Activated CD4-positive, alpha-beta memory T cell treated with anti-CD3 and anti-CD28 coated beads, Interleukin-2, amount 10 ng/mL, durations not matched to agents 7 days and 5 days (primary cell): ENCODE measurements around the gene RANBP6. TPM values are rescaled to one million over a fixed set of nuclear protein-coding genes. Genes with fewer than 3 reads are reported as not detected.
"Not testable (repeated sequence)": the region's sequence is repeated elsewhere in the genome, so short reads cannot be mapped to it uniquely, and the experiment has no call there.

ENCODE experiments used
- CTCF ChIA-PET: fragments of 350-600 bp; sonication (Branson Sonifier 250); formaldehyde crosslinking; loops from one replicate; lab custom pipeline; 2021; ENCODE audit warnings: antibody characterized with exemption, inconsistent platforms; lab: Charles Lee
- POLR2A ChIA-PET: fragments of 350-600 bp; sonication (Branson Sonifier 250); formaldehyde crosslinking; loops from one replicate; lab custom pipeline; 2021; ENCODE audit warnings: antibody characterized with exemption; lab: Charles Lee
- DNase-seq: peaks from one replicate; pipeline ENCODE4 v3.0.0-alpha.2; 2020
- H3K27ac Mint-ChIP-seq: one replicate; pipeline ENCODE4 v1.8.0; 2021; ENCODE audit warnings: mild to moderate bottlenecking, mixed read lengths
- H3K27me3 Mint-ChIP-seq: one replicate; pipeline ENCODE4 v1.8.0; 2021; ENCODE audit warnings: mixed read lengths
- H3K36me3 Mint-ChIP-seq: one replicate; pipeline ENCODE4 v1.8.0; 2021; ENCODE audit warnings: low read depth, mixed read lengths
- H3K4me1 Mint-ChIP-seq: one replicate; pipeline ENCODE4 v1.8.0; 2021; ENCODE audit warnings: mixed read lengths
- H3K4me3 Mint-ChIP-seq: one replicate; pipeline ENCODE4 v1.8.0; 2021; ENCODE audit warnings: mild to moderate bottlenecking, mixed read lengths
- H3K9me3 Mint-ChIP-seq: one replicate; pipeline ENCODE4 v1.8.0; 2021; ENCODE audit warnings: mixed read lengths
- total RNA-seq, 2 experiments: library from RNA; stranded (reverse); gene quantifications; one replicate each; pipeline ENCODE4 v1.2.3, GENCODE V29; 2021

RANBP6 gene
- total RNA-seq, 2 experiments from 2014 or later: 22.0 to 23.3 TPM

- Mint-ChIP-seq H3K4me3 (no peak overlapping the region), H3K4me1 (no peaks in the 10 kb centered on the region), H3K36me3 (no peaks in the 10 kb centered on the region), H3K27ac (no peak overlapping the region), H3K27me3 (peaks cover 35% of the 10 kb centered on the region), H3K9me3 (no peaks in the 10 kb centered on the region)
- POLR2A ChIA-PET: interaction anchor here (1.0 kb wide), 1 partner anchor 24 kb away, joined by 3 read pairs; the partner anchor contains the start of gene RANBP6
- CTCF ChIA-PET: no interaction called here
- no peak for DNase-seq
These were observed 24.7 kb upstream of the RANBP6 start for GRCh38 chr9:6040077-6040476.

GRCh38 chr9:6036391-6036790, 21.0 kb upstream of the RANBP6 start:
- no peak for DNase-seq
- H3K27ac Mint-ChIP-seq: no peak overlapping the region
- H3K36me3 Mint-ChIP-seq: no peaks in the 10 kb centered on the region
- H3K4me3 Mint-ChIP-seq: no peak overlapping the region
- H3K27me3 Mint-ChIP-seq: peaks cover 36% of the 10 kb centered on the region
- ChIA-PET POLR2A (no interaction called here), CTCF (no interaction called here)
- no peaks in the 10 kb centered on the region for H3K9me3 Mint-ChIP-seq
- H3K4me1 Mint-ChIP-seq: no peaks in the 10 kb centered on the region

DNA sequence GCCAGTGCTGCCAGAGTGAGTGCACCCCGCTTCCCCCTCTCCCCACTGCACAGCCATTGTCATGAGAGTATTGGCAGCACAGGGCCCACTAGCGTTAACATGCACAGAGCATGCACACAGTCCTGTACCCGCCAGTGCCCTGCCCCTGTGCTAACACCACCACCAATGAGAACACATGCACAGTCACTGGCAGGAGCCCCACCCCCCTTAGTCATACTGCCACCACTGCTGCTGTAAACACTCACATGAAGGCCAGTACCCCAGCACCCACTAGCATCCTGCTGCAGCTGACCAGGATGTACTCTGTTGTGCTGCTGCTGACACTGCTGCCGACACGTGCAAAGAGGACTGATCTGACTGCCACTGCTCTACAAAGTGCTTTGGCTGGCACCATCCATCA, 19.5 kb upstream of the RANBP6 start:
- H3K36me3 Mint-ChIP-seq: no peaks in the 10 kb centered on the region
- H3K4me3 Mint-ChIP-seq: no peak overlapping the region
- H3K4me1 Mint-ChIP-seq: no peaks in the 10 kb centered on the region
- DNase-seq: no peak
- ChIA-PET POLR2A (no interaction called here), CTCF (no interaction called here)
- H3K27me3 Mint-ChIP-seq: peaks cover 32% of the 10 kb centered on the region
- no peaks in the 10 kb centered on the region for H3K9me3 Mint-ChIP-seq
- H3K27ac Mint-ChIP-seq: no peak overlapping the region

DNA sequence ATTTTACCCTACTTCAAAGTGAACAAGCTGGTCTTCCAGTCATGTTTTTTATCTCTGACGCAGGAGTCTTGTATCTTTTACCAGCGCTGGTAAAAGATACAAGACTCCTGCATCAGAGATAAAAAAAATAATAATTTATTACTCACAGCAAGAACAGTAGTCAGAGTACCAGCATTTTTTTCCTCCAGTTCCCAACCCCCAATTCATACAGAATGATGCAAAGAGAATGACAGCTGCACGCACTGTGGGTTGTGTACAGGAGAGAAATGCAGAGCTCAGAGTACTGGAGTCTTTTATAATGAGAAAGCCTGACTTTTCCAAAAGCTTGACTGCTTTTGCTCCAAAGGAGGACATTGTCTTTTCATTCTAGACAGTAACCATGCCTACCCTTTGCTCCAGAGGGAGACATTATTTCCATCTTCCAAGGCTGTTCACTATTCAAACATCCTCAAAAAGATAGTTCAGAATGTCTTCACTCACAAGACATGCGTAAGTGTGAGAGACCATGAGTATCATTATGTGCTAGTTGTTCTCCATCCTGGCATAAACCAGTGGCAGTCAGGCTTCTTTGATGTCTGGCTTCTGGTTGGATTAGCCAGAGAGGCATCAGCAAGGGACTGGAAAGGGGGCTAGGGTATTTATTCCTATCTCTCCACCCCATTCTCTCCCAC, 14.3 kb upstream of the RANBP6 start:
- Mint-ChIP-seq H3K27me3 (peaks cover 30% of the 10 kb centered on the region), H3K4me3 (no peak overlapping the region), H3K4me1 (no peaks in the 10 kb centered on the region), H3K27ac (no peak overlapping the region), H3K9me3 (no peaks in the 10 kb centered on the region), H3K36me3 (no peaks in the 10 kb centered on the region)
- no peak for DNase-seq
- POLR2A ChIA-PET: no interaction called here
- CTCF ChIA-PET: interaction anchor here (1.4 kb wide), 2 partner anchors 24 to 197 kb away, joined by 4 to 5 read pairs; partner anchors contain the start of gene ERMP1

GRCh38 chr9:6024035-6024554, 8.7 kb upstream of the RANBP6 start:
- DNase-seq: peak; percentile 27
- Mint-ChIP-seq H3K27ac (no peak overlapping the region), H3K27me3 (peaks cover 18% of the 10 kb centered on the region), H3K4me1 (peaks cover 7% of the 10 kb centered on the region), H3K4me3 (peak overlapping the region; percentile 24), H3K9me3 (no peaks in the 10 kb centered on the region), H3K36me3 (no peaks in the 10 kb centered on the region)
- CTCF ChIA-PET: interaction anchor here (0.6 to 2.9 kb wide), 16 partner anchors 9 to 282 kb away, joined by 3 to 15 read pairs (median 4); partner anchors contain the start of genes ERMP1 and RANBP6
- POLR2A ChIA-PET: interaction anchor here (1.0 to 2.0 kb wide), 4 partner anchors 9 to 395 kb away, joined by 3 to 15 read pairs (median 6); partner anchors contain the start of genes ERMP1, RANBP6 and RIC1

DNA sequence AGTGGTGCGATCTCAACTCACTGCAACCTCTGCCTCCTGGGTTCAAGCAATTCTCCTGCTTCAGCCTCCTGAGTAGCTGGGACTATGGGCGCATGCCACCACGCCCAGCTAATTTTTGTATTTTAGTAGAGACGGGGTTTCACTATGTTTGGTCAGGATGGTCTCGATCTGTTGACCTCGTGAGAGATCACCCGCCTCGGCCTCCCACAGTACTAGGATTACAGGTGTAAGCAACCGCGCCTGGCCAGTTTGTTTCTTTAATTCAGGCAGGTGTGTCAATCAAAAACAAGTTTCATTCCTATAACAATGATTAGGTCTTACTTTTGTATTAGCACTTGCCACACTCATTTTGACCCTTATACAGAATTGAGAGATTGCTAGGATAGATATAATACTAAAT, 1.6 kb upstream of the RANBP6 start:
- peaks cover 41% of the 10 kb centered on the region for H3K4me1 Mint-ChIP-seq
- ChIA-PET POLR2A (interaction anchor here (1.7 kb wide), 1 partner anchor 9 kb away, joined by 9 read pairs; a partner anchor contains a TSS), CTCF (interaction anchor here (2.5 kb wide), 1 partner anchor 131 kb away, joined by 10 read pairs; no protein-coding TSS in a partner anchor)
- H3K27me3 Mint-ChIP-seq, DNase-seq, H3K9me3 Mint-ChIP-seq, H3K4me3 Mint-ChIP-seq, H3K27ac Mint-ChIP-seq: not testable (repeated sequence)
- peaks cover 29% of the 10 kb centered on the region for H3K36me3 Mint-ChIP-seq

- CTCF ChIA-PET: interaction anchor here (0.6 to 2.5 kb wide), 8 partner anchors 9 to 397 kb away, joined by 3 to 15 read pairs (median 5); partner anchors contain the start of gene ERMP1
- peak; percentile 24 for DNase-seq
- Mint-ChIP-seq H3K27ac (peak overlapping the region; percentile 95), H3K9me3 (peaks cover 4% of the 10 kb centered on the region), H3K27me3 (no peaks in the 10 kb centered on the region), H3K4me1 (peaks cover 59% of the 10 kb centered on the region), H3K36me3 (peaks cover 48% of the 10 kb centered on the region), H3K4me3 (peak overlapping the region; percentile 90)
- POLR2A ChIA-PET: interaction anchor here (0.8 to 2.1 kb wide), 17 partner anchors 8 to 1274 kb away, joined by 3 to 27 read pairs (median 4); partner anchors contain the start of gene UHRF2
These were observed 654 bp downstream of the RANBP6 start for GRCh38 chr9:6014670-6015270.

- Mint-ChIP-seq H3K4me1 (peaks cover 73% of the 10 kb centered on the region), H3K27me3 (no peaks in the 10 kb centered on the region), H3K9me3 (peaks cover 2% of the 10 kb centered on the region), H3K4me3 (peak overlapping the region; percentile 74), H3K36me3 (peaks cover 51% of the 10 kb centered on the region), H3K27ac (peak overlapping the region; percentile 78)
- peak; percentile 95 for DNase-seq
- ChIA-PET POLR2A (interaction anchor here (0.8 to 3.0 kb wide), 17 partner anchors 7 to 749 kb away, joined by 3 to 27 read pairs (median 5); partner anchors contain the start of genes ERMP1, KDM4C, PLGRKT and RANBP6), CTCF (interaction anchor here (0.8 to 2.3 kb wide), 5 partner anchors 16 to 175 kb away, joined by 3 to 12 read pairs (median 4); partner anchors contain the start of gene ERMP1)
These were observed 7.0 kb downstream of the RANBP6 start for GRCh38 chr9:6008169-6008979.

GRCh38 chr9:6007770-6008168, 7.7 kb downstream of the RANBP6 start:
- peaks cover 69% of the 10 kb centered on the region for H3K4me1 Mint-ChIP-seq
- peak overlapping the region; percentile 95 for H3K4me3 Mint-ChIP-seq
- H3K27ac Mint-ChIP-seq: peak overlapping the region; percentile 96
- H3K9me3 Mint-ChIP-seq: no peaks in the 10 kb centered on the region
- peaks cover 45% of the 10 kb centered on the region for H3K36me3 Mint-ChIP-seq
- ChIA-PET CTCF (interaction anchor here (1.3 to 2.3 kb wide), 3 partner anchors 16 to 175 kb away, joined by 3 to 12 read pairs (median 6); partner anchors contain the start of gene ERMP1), POLR2A (interaction anchor here (0.8 to 3.0 kb wide), 19 partner anchors 8 to 749 kb away, joined by 3 to 27 read pairs (median 4); partner anchors contain the start of genes ERMP1, KDM4C, PLGRKT and RANBP6)
- H3K27me3 Mint-ChIP-seq: no peaks in the 10 kb centered on the region
- peak; percentile 79 for DNase-seq

DNA sequence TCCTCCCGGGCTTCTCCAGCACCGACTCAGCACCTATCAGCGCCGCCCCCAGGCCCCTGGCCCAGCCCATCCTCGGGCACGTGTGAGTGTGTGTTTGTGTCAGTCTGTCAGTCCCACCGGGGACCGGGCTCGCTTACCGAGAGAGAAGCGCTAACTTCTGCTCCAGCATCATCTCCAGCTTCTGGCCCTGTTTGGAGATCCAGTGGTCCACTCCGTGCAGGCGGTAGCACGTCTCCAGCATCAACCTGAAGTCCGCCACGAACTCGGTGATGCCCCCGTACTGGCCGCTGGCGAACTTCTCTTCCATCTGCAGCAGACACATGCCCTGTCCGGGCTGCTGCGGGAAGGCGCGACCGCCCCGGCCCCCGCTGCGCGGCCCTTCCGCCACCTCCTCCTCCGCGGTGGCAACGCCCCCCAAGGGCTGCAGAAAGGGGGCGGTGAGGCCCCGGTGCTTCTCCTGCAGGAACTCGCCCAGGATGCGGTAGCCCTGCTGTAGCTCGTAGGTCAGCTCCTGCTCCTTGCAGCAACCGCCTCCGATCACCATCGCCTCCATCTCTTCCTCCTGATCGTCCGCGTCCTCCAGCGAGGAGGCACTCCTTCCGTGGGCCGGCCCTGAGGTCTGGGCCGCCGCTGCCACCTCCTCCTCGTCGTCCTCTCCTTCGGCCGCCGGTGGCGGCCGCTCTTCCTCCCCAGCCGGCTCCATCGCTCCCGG, 8.2 kb downstream of the RANBP6 start:
- Mint-ChIP-seq H3K36me3 (peaks cover 40% of the 10 kb centered on the region), H3K9me3 (no peaks in the 10 kb centered on the region), H3K27me3 (no peaks in the 10 kb centered on the region), H3K4me3 (peak overlapping the region; percentile 95), H3K27ac (peak overlapping the region; percentile 96), H3K4me1 (peaks cover 63% of the 10 kb centered on the region)
- CTCF ChIA-PET: interaction anchor here (0.7 to 3.2 kb wide), 2 partner anchors 8 to 47 kb away, joined by 3 to 12 read pairs; partner anchors contain the start of gene RANBP6
- POLR2A ChIA-PET: interaction anchor here (0.7 to 3.0 kb wide), 15 partner anchors 8 to 750 kb away, joined by 3 to 27 read pairs (median 5); partner anchors contain the start of genes ERMP1, KDM4C, RANBP6 and RIC1
- DNase-seq: peak; percentile 96

GRCh38 chr9:6006749-6007057, 8.7 kb downstream of the RANBP6 start:
- Mint-ChIP-seq H3K4me3 (peak overlapping the region; percentile 95), H3K27me3 (no peaks in the 10 kb centered on the region), H3K9me3 (no peaks in the 10 kb centered on the region), H3K4me1 (peaks cover 59% of the 10 kb centered on the region), H3K27ac (peak overlapping the region; percentile 96), H3K36me3 (peaks cover 39% of the 10 kb centered on the region)
- ChIA-PET CTCF (interaction anchor here (0.7 to 3.2 kb wide), 2 partner anchors 9 to 48 kb away, joined by 3 to 12 read pairs; partner anchors contain the start of gene RANBP6), POLR2A (interaction anchor here (0.7 to 3.0 kb wide), 7 partner anchors 9 to 751 kb away, joined by 3 to 27 read pairs (median 15); partner anchors contain the start of genes KDM4C, RANBP6, RIC1 and UHRF2)
- DNase-seq: no peak
